Medulla oblongata (tissue), 1 donor: Measurements from ENCODE around the gene CMC2.

Source experiments
- DNase-seq: peaks from one replicate; pipeline ENCODE4 v3.0.0-alpha.2; 2015; ENCODE audit errors: extremely low spot score

Gene CMC2

DNA sequence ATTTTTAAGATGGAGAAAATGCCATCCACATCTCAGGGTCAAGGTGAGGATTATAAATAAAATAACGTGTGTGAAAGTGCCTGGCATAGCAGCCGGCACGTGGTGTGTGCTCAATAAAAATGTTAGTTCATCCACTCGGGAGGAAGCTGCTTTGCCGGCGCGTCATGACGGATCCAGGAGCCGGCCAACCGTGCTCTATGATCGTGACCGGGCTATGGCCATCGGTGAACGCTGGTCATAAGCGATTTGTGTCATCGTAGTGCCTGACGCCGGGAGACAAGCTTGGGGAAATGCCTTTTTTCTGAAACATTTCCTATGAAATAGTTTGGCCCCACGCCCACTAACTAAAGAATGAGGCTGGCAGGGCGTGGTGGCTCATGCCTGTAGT is 74.0 kb downstream of the CMC2 start:
- DNase-seq: no peak

DNA sequence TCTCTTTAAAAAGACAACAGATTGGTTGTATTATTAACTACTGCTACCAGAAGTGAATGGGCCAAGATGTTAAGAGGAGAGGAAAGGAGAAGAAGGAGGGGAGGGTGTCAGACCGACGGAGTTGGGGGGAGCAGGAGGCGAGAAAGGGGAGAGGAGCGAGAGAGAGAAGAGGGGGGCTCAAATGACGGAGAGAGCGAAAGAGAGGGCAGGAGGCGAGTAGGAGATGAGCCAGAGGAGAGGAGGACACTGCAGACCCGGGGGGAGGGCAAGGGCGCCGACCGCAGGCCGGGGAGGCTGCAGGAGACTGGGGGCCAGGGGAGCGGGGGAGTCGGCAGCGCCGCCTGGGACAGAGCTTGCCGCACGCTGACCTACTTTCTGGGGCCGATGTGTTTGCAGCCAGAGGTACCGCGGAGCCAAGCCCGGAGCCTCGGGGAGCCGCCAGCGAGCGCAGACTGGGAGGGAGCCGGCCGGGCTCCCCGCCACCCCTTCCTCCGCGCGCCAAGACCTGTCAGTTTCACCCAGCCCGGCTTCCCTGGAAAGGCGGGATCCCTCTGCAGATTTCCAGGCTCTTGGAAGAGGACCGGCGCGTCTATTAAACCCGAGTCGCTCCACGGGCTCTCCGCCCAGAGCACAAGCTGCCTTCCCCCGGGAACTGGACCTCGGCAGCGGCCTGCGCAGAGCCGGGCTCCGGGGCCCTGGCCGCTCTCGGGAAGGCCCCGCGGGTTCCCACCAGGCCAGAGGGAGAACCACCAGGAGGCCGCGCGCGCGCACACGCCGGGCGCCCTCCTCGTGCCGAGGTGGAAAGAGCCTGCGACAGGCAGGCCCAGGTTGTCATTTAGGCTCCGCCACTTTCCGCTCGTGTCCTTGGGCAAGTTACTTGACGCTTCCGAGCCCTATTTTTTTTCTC is 74.6 kb downstream of the CMC2 start:
- DNase-seq: peak; percentile 66

DNA sequence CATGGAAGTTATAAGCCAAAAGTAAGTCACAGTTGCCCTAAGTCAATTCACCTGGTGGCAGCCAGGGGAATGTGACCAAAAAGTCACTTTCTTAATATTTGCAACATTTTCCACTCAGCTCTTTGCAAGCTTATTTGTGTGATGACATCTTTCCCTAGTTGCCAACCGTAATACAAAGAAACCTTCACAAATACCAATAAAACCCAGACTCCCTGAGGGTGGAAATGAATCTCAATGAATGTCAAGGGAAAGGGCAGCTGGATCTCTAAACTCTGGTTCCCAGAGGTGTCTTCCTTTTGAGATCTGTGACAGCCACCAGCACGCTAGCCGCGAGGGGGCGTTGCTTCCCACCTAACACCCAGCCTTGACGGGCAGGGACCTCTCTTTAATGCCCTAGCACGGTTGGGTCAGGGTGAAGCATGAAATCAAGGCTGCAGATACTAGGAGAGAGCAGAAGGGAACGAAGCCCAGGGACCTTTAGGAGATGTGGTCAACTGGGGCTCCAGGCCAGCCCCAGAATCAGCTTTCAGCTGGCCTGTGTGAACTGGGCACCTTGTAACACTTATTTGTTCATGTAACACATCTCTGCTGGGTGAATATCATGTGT is 82.2 kb downstream of the CMC2 start:
- peak; percentile 41 for DNase-seq

DNA sequence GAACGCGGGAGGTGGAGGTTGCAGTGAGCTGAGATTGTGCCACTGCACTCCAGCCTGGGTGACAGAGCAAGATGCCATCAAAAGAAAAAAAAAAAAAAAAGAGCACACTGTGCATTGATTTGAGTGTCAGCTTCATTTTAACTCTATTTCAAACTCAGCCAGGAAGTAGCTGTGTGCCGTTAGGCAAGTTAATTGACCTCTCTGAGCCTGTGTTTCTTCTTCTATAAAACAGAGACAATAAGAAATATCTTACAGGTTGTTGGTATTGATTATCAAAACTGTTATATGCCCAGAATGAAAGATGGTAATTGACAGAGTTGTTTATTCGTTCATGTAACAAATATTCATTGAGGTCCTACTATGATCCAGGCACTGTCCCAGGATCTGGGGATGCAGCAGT is 83.3 kb downstream of the CMC2 start:
- no peak for DNase-seq
